HS-5 (cell line): ENCODE data around the gene EHD2.
"Not testable (repeated sequence)": the region's sequence is repeated elsewhere in the genome, so short reads cannot be mapped to it uniquely, and the experiment has no call there.

Experiments used
- DNase-seq: peaks from one replicate; pipeline ENCODE4 v3.0.0-alpha.2; 2012; ENCODE audit warnings: low read depth

EHD2 gene

DNA sequence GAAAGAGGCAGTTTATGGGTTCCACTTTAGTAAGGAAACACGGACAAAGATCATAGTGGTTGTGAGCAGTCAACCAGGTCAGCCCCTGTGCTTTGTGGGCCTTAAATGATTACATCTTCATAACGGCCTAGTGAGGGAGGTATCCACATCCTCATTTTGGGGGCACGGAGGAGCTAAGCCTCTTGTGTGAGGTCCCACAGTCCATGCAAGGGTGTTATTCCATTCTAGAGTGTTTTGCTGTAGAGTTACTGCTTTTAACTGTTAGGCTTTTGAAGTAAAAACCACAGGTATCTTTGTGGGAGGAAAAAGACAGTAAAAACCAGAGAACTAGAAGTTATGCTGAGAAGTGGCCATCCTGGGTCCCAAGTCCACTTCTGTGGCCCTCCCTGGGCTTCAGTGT, 36.1 kb downstream of the EHD2 start:
- DNase-seq, result no peak

GRCh38 chr19:47750752-47751151, 37.5 kb downstream of the EHD2 start:
- DNase-seq, result no peak

DNA sequence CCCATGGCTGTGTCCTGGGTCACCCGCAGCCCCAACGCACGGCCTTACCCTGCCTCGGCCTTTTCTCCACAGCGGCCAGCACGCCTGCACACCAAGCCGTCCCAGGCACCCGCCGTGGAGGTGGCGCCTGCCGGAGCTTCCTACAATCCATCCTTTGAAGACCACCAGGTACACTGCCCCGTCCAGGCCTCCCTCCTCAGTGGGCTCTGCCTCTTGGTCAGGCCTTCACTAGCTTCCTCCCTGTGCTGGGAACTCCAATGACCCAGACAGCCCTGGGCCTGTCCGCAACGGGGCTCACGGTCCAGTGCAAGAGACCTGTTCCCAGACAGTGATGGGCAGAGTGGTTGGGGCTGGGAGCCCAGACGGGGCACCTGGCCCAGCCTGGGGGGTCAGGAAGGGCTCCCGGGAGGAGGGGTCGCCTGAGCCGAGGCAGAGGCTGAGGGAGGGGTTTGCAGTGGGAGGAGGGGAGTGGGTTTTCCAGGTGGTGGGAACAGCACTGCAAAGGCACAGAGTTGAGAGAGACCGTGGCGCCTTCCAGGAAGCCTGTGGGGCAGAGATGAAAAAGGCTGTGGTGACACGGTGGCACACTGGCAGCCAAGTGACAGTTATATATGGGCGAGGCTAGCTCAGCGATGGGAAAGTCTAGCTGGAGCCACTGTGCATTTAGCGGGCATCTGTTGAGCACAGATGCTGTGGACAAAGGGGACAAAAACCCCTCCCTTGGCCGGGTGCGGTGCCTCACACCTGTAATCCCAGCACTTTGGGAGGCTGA, 39.4 kb downstream of the EHD2 start:
- no peak for DNase-seq

DNA sequence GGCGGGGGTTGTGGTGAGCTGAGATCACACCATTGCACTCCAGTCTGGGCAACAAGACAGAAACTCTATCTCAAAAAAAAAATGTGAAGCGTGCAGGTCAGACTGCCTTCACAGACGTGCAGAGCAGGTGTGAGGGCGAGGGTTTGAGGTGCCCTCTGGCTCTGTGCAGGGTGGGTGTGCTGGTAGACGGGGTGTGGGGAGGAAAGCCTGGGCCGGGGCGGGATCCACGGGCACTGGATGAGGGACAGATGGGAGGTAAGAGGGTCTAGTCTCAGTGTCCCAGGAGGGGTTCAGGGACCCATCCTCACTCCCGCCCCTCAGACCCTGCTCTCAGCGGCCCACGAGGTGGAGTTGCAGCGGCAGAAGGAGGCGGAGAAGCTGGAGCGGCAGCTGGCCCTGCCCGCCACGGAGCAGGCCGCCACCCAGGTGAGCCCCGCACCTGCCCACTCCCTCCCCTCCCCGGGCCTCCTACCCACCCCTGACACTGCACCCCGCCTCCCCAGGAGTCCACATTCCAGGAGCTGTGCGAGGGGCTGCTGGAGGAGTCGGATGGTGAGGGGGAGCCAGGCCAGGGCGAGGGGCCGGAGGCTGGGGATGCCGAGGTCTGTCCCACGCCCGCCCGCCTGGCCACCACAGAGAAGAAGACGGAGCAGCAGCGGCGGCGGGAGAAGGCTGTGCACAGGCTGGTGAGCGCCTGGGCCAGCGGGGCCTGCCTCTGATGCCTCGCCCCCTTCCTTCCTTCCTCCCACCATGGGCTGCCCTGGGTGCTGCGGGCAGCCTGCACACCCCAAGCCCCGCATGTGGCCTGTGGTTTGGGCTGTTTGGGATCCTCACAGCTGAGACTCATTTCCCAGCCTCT, 41.2 kb downstream of the EHD2 start:
- DNase-seq, result no peak

DNA sequence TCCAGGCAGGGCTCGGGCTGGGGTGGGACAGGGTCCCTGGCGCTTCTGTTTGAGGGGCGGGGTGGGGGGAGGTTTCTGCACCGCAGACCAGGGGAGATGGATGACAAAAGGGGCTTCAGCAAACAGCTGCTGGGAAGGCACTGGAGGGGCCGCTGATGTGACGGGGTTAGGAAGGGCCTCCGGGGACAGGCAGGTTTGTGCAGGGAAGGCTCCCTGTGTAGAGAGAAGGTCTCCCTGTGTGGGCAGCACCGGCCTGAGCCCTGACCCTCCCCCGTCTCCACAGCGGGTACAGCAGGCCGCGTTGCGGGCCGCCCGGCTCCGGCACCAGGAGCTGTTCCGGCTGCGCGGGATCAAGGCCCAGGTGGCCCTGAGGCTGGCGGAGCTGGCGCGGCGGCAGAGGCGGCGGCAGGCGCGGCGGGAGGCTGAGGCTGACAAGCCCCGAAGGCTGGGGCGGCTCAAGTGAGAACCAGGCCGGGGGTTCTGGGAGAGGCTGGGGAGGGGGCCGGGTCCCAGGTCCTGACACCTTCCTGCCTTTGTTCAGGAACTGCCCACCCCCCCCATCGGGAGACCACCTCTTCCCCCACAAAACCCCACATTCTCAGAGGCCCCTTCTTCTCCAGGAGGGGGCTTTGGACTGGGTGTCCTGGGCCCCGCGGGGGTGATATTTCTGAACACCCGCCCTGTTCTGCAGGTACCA, 42.0 kb downstream of the EHD2 start:
- no peak for DNase-seq

- DNase-seq, result no peak
Measured at GRCh38 chr19:47755762-47756626, 42.8 kb downstream of the EHD2 start.

DNA sequence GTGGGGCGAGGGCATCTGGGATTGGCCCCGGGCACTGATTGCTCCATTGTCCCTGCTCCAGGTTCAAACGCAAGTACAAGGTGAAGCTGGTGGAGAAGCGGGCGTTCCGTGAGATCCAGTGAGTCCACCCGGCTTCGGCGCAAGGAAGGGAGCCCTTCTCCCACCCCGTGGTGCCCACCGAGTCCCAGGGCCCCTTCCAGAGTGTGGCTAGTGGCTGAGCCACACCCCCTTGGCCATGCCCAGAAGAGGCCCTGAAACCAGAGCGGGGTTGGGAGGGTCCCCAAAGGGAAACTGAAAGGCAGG, 43.4 kb downstream of the EHD2 start:
- no peak for DNase-seq

DNA sequence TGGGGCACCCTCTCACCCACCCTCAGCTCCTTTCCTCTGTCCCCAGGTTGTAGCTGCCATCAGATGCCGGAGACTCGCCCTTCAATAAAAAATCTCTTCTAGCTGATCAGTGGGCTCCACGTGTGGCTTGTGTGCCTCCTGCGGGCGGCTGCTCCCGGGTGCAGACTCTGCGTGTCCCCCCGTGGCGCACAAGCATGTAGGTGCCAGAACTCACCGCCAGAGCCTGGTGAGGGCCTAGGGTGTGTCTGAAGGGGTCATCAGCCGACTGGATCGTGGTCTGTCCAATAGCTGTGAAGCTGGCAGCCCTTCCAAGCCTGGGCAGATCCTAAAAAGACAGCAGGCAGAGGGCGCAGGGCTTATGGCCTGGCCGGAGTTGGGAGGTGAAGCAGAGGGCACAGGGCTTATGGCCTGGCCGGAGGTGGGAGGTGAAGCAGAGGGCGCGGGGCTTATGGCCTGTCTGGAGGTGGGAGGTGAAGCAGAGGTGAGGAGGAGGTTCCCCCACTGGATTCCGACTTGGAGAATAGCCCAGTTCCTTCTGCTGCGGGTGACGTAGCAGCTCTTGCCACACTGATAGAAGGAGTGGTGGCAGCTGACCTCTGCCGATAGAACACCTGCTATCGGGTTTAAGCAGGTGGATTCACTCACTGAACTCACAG, 43.9 kb downstream of the EHD2 start:
- no peak for DNase-seq

GRCh38 chr19:47757617-47758442, 44.6 kb downstream of the EHD2 start:
- DNase-seq, result no peak

GRCh38 chr19:47758443-47758804, 45.2 kb downstream of the EHD2 start:
- DNase-seq, result no peak

DNA sequence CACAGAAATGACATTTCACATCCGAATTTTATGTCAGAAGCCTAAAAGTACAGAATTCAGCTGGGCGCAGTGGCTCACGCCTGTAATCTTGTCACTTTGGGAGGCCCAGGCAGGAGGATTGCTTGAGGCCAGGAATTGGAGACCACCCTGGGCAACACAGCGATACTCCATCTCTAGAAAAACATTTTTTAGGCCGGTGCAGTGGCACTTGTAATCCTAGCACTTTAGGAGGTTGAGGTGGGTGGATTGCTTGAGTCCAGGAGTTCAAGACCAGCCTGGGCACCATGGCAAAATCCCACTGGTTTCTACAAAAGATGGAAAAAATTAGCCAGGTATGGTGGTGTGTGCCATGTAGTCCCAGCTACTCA, 47.4 kb downstream of the EHD2 start:
- DNase-seq, result no peak

GRCh38 chr19:47761566-47761965, 48.3 kb downstream of the EHD2 start:
- DNase-seq, result no peak

DNA sequence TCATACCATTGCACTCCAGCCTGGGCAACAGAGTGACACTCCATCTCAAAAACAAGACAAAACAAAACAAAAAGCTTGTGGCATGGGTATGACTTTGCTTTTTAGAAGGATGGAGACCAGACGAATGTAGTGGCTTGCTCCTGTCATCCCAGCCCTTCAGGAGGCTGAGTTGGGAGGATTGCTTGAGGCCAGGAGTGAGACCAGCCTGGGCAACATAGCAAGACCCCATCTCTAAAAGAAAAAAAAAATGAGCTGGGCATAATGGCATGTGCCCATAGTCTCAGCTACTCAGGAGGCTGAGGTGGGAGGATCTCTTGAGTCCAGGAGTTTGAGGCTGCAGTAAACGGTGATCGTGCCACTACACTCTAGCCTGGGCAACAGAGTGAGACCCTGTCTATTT, 48.9 kb downstream of the EHD2 start:
- DNase-seq, result no peak

DNA sequence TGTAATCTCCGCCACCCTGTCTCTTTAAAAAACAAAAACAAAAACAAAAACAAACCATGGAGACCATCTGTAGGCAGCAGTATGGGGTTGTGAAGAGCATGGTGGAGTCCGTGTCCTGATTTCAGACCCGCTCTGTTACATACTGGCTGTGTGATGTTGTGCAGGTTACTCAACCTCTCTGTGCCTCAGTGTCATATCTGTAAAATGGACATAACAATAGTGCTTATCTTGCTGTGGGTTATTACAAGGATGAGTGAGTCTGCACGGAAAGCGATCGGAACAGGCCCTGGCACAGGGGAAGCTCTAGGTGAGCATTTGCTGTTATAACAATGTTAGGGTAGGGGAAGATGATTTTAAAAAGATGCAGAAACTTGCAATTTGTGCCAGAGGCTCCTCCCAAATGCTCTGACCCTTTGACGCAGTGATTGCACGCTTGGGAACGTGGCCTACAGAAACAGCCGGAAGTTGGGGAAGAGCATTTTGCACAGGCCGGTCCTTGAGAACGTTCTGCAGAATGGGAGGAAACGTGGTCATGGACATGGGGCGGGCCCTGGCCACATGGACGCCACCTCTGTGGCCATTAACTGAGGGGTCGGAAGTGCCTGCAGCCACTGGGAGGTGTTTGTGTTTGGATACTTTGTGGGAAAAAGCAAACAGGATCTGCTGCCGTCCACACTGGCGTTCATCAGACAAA, 49.5 kb downstream of the EHD2 start:
- no peak for DNase-seq

DNA sequence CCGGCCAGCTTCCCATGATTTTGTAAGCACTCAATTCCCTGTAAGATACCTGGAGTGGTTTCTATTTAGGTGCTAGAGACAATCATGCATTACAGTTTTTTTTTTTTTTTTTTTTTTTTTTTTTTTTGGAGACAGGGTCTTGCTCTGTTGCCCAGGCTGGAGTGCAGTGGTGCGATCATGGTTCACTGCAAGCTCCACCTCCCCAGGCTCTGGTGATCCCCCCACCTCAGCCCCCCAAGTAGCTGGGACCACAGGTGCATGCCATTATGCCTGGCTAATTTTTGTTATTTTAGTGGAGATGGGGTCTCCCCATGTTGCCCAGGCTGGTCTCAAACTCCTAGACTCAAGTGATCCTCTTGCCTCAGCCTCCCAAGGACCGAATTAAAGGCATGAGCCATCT, 51.5 kb downstream of the EHD2 start:
- not testable (repeated sequence) for DNase-seq

GRCh38 chr19:47765523-47766358, 52.5 kb downstream of the EHD2 start:
- DNase-seq, result no peak

- no peak for DNase-seq
Measured at GRCh38 chr19:47766359-47766620, 53.1 kb downstream of the EHD2 start.

GRCh38 chr19:47766670-47767069, 53.4 kb downstream of the EHD2 start:
- DNase-seq, result no peak

DNA sequence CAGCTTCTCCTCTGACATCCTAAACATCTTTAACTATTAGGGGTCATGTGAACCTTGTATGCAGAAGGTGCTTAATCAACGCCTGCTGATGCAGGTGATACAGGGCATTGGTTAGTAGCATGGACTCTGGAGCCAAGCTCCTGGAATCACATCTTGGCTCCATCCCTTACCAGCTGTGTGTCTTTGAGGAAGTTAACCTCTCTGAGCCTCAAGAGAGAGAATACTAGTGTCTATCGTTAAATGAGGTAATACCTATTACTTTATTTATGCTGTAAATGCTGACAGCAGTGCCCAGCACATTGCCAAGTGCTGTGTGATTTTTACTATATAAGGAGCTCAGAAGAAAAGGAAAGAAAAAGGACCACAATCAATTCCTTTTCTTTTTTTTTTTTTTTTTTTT, 54.1 kb downstream of the EHD2 start:
- no peak for DNase-seq

DNA sequence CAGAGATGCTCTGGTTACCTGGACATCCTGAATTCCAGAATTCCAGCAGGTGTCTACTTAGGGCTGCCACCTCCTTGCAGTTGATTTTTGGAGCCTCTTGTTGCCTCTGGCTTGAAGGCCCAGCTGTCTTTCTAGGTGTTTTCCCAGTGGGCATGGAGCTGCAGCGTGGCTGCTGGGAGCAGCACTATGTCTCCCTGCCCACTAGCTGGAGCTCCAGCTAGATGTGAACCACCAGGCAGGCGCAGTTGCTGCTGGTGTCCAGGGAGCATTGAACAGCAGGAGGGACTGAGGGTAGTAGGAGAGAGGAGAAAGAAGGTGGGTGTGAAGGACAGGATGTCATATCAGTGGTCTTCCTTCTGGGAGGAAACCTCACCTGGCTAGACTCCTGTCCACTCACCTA, 55.4 kb downstream of the EHD2 start:
- DNase-seq, result no peak
